HG03039 (cell line): ENCODE results near the gene INPP4B.

Source experiments
- ATAC-seq: cut with Tn5 transposase; IDR thresholded peaks from one replicate; pipeline ENCODE4 v1.9.1; 2021; ENCODE audit warnings: mild to moderate bottlenecking, moderate library complexity; ENCODE audit not compliant: unreplicated experiment

INPP4B gene

GRCh38 chr4:142267101-142267500, 579.0 kb downstream of the INPP4B start:
- ATAC-seq, result no peak

- ATAC-seq, result no peak
Measured at GRCh38 chr4:142265946-142266345, 580.2 kb downstream of the INPP4B start.

GRCh38 chr4:142265536-142265935, 580.6 kb downstream of the INPP4B start:
- ATAC-seq, result no peak

- ATAC-seq, result no peak
Measured at GRCh38 chr4:142264961-142265360, 581.1 kb downstream of the INPP4B start.

GRCh38 chr4:142262956-142263355, 583.1 kb downstream of the INPP4B start:
- no peak for ATAC-seq

GRCh38 chr4:142248946-142249345, 597.2 kb downstream of the INPP4B start:
- no peak for ATAC-seq

GRCh38 chr4:142243255-142243654, 602.8 kb downstream of the INPP4B start:
- ATAC-seq, result no peak

- no peak for ATAC-seq
Measured at GRCh38 chr4:142242156-142242555, 603.9 kb downstream of the INPP4B start.

- ATAC-seq, result no peak
Measured at GRCh38 chr4:142238589-142238988, 607.5 kb downstream of the INPP4B start.

- ATAC-seq, result no peak
Measured at GRCh38 chr4:142236268-142236667, 609.8 kb downstream of the INPP4B start.

GRCh38 chr4:142231787-142232186, 614.3 kb downstream of the INPP4B start:
- no peak for ATAC-seq

GRCh38 chr4:142230991-142231390, 615.1 kb downstream of the INPP4B start:
- ATAC-seq, result no peak

GRCh38 chr4:142226014-142226413, 620.1 kb downstream of the INPP4B start:
- ATAC-seq, result no peak

GRCh38 chr4:142222127-142222526, 624.0 kb downstream of the INPP4B start:
- ATAC-seq, result no peak

- ATAC-seq, result no peak
Measured at GRCh38 chr4:142218726-142219125, 627.4 kb downstream of the INPP4B start.

GRCh38 chr4:142211444-142211843, 634.7 kb downstream of the INPP4B start:
- no peak for ATAC-seq

- ATAC-seq, result no peak
Measured at GRCh38 chr4:142203505-142203904, 642.6 kb downstream of the INPP4B start.

GRCh38 chr4:142202404-142203332, 643.4 kb downstream of the INPP4B start:
- peak; percentile 85 for ATAC-seq

GRCh38 chr4:142201041-142201440, 645.1 kb downstream of the INPP4B start:
- no peak for ATAC-seq

GRCh38 chr4:142194905-142195304, 651.2 kb downstream of the INPP4B start:
- no peak for ATAC-seq

- ATAC-seq, result no peak
Measured at GRCh38 chr4:142191901-142192300, 654.2 kb downstream of the INPP4B start.

GRCh38 chr4:142181021-142181420, 665.1 kb downstream of the INPP4B start:
- no peak for ATAC-seq

GRCh38 chr4:142169216-142169615, 676.9 kb downstream of the INPP4B start:
- no peak for ATAC-seq
